ENCODE results near the gene MCM8. TPM values are rescaled to one million over a fixed set of nuclear protein-coding genes. Genes with fewer than 3 reads are reported as not detected.

The MCM8 gene
- total RNA-seq, 3 donors from 2014 or later = 5.9 to 9.7 (median 6.7) TPM

- DNase-seq (ENCODE audit: low spot score in 2 of 2) = no peak
- no peaks in the 10 kb centered on the region for H3K4me1 ChIP-seq
- H3K27me3 ChIP-seq = peaks cover 3 to 24% of the 10 kb centered on the region in 2 donors
- H3K4me3 ChIP-seq = no peak overlapping the region
- no peak overlapping the region for H3K27ac ChIP-seq
- no peaks in the 10 kb centered on the region for H3K36me3 ChIP-seq
- TF ChIP-seq POLR2AphosphoS5 (IDR thresholded peaks at IDR 0.05) = no peak
- no peak for TF ChIP-seq POLR2A (IDR thresholded peaks at IDR 0.05)
- no peak for TF ChIP-seq CTCF (IDR thresholded peaks at IDR 0.05)
- H3K9me3 ChIP-seq = no peaks in the 10 kb centered on the region
- intact Hi-C loops (cut with DNase I; ENCODE audit: low total_unique reads) = no loop called here
These were observed 35.6 kb upstream of the MCM8 start for GRCh38 chr20:5914859-5915258.

GRCh38 chr20:5918856-5919625, 31.4 kb upstream of the MCM8 start:
- H3K4me3 ChIP-seq = no peak overlapping the region
- no peaks in the 10 kb centered on the region for H3K9me3 ChIP-seq
- peaks cover 0 to 21% of the 10 kb centered on the region in 2 donors for H3K27me3 ChIP-seq
- no peak for DNase-seq (ENCODE audit: low spot score in 2 of 2)
- H3K36me3 ChIP-seq = no peaks in the 10 kb centered on the region
- intact Hi-C loops (cut with DNase I; ENCODE audit: low total_unique reads) = no loop called here
- H3K27ac ChIP-seq = no peak overlapping the region
- H3K4me1 ChIP-seq = no peaks in the 10 kb centered on the region
- TF ChIP-seq POLR2A (IDR thresholded peaks at IDR 0.05) (no peak), CTCF (IDR thresholded peaks at IDR 0.05) (no peak), POLR2AphosphoS5 (IDR thresholded peaks at IDR 0.05) (no peak)

DNA sequence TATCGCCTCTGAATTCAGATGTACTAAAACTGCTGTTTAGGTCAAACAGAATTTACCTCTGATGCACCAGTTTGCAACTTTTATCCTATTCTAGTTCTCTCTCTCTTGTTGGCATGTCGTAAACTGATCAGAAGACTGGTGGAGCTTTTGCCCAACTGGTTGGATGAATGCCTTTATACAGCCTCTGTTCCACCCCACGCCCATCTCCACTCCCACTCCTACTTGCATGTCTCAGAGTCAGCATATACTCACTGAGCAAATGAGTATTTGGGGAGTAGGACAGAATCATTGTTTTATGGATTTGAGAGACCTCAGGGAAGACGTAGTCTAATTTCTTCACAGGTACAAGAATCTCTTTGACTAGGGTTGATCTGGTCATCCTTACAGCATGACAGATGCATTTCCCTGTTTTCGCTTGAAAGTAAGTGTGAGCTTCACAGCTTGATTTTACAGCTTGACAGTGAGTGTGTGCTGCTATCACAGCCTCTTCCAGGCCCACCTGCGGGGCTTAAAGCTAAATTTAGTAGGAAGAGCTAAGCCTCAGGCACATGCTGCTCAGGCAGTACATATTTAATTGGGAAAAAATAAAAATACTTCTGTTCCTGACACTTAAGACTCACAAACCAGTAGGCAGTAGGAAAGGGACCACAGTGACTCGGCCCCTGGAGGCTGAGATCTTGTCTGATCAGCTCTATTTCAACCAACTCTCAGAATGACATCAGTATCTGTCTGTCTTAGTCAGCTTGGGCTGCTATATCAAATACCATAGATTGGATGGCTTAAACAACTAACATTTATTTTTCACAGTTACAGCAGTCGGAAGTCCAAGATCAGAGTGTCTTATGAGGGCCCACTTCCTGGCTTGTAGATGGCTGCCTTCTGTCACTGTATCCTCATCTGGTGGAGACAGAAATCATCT, 30.6 kb upstream of the MCM8 start:
- Histone ChIP-seq H3K36me3 (no peaks in the 10 kb centered on the region), H3K27me3 (peaks cover 0 to 20% of the 10 kb centered on the region in 2 donors), H3K27ac (no peak overlapping the region), H3K4me3 (no peak overlapping the region), H3K9me3 (no peaks in the 10 kb centered on the region), H3K4me1 (no peaks in the 10 kb centered on the region)
- TF ChIP-seq CTCF (IDR thresholded peaks at IDR 0.05) (no peak), POLR2AphosphoS5 (IDR thresholded peaks at IDR 0.05) (no peak), POLR2A (IDR thresholded peaks at IDR 0.05) (no peak)
- DNase-seq (ENCODE audit: low spot score in 2 of 2) = no peak
- intact Hi-C loops (cut with DNase I; ENCODE audit: low total_unique reads) = no loop called here

GRCh38 chr20:5920581-5920980, 29.9 kb upstream of the MCM8 start:
- H3K27me3 ChIP-seq = peaks cover 0 to 15% of the 10 kb centered on the region in 2 donors

More at GRCh38 chr20:5920581-5920980, 29.9 kb upstream of the MCM8 start:
- Histone ChIP-seq H3K9me3 (no peaks in the 10 kb centered on the region), H3K36me3 (no peaks in the 10 kb centered on the region), H3K27ac (no peak overlapping the region), H3K4me3 (no peak overlapping the region), H3K4me1 (no peaks in the 10 kb centered on the region)
- no peak for DNase-seq (ENCODE audit: low spot score in 2 of 2)
- TF ChIP-seq CTCF (IDR thresholded peaks at IDR 0.05) (no peak), POLR2A (IDR thresholded peaks at IDR 0.05) (no peak), POLR2AphosphoS5 (IDR thresholded peaks at IDR 0.05) (no peak)
- intact Hi-C loops (cut with DNase I; ENCODE audit: low total_unique reads) = no loop called here

Measured in breast epithelium (tissue), 4 donors.